ENCODE measurements around the gene MDN1.

The MDN1 gene

GRCh38 chr6:89670935-89671565, 148.5 kb downstream of the MDN1 start:
- no peak overlapping the region for H3K27ac ChIP-seq (ENCODE audit: low read length)

DNA sequence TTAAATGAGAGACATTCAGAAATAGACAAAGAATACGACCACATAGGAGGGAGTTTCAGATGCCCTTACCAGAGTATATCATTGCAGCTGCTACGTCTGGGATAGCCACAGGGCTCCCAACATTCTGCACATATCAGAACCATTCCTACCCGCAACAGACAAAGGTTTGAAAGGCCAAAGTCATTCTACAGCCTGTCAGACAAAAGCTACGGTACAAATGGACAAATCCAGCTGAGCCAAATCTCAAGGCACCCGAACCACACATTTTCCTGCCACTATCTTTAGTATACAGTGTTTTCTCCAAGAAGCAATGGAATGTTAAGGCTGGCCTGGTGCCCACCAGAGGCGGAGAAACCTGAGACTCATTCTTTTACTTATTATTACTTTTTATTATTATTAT, 150.6 kb downstream of the MDN1 start:
- H3K4me3 ChIP-seq (ENCODE audit: low read length): peak overlapping the region; percentile 2
- no peaks in the 10 kb centered on the region for H3K9me3 ChIP-seq (ENCODE audit: control insufficient read depth, low read depth, low read length)
- H3K9ac ChIP-seq (ENCODE audit: low read length): peak overlapping the region; percentile 2
- peaks cover 81% of the 10 kb centered on the region for H3K36me3 ChIP-seq (ENCODE audit: control insufficient read depth, low read depth, low read length)
- H3K27ac ChIP-seq (ENCODE audit: low read length): no peak overlapping the region
- peaks cover 23% of the 10 kb centered on the region for H3K4me1 ChIP-seq (ENCODE audit: control insufficient read depth, low read depth, low read length)
- no peaks in the 10 kb centered on the region for H3K27me3 ChIP-seq (ENCODE audit: control insufficient read depth, insufficient read depth, low read length)

More at GRCh38 chr6:89670935-89671565, 148.5 kb downstream of the MDN1 start:
- Histone ChIP-seq H3K27me3 (ENCODE audit: control insufficient read depth, insufficient read depth, low read length) (no peaks in the 10 kb centered on the region), H3K9me3 (ENCODE audit: control insufficient read depth, low read depth, low read length) (no peaks in the 10 kb centered on the region), H3K9ac (ENCODE audit: low read length) (no peak overlapping the region), H3K4me3 (ENCODE audit: low read length) (no peak overlapping the region), H3K4me1 (ENCODE audit: control insufficient read depth, low read depth, low read length) (peaks cover 23% of the 10 kb centered on the region), H3K36me3 (ENCODE audit: control insufficient read depth, low read depth, low read length) (peaks cover 82% of the 10 kb centered on the region)

DNA sequence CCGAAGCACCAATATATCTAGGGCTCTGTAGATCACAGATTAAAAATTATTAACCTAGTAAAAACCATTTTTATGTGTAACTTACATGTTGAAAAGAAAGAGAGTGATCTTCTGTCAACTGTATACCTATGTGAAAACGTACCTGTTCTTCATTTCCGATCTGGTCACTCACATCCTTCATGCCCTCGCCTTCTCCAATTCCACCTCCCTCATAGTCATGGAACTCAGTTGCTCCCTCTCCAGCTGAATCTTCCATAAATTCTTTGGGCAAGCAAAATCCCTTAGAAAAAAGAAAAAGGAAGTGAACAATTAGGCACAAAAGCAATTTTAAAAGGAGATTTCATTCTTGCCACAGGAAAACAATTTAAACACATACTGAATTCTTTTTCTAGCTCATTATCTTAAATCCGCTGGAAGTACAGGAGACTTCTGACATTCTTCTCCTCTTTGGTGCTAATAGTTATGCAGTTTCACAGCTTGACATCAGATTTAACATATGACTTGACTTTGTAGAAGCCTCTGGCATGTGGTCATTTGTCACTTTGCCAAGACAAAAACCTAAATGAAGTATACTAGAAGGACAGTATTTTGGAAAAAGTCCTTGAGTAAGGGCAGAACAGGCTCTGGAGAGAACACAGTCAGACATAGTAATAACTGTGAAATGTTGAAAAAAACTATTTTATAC, 151.6 kb downstream of the MDN1 start:
- peaks cover 23% of the 10 kb centered on the region for H3K4me1 ChIP-seq (ENCODE audit: control insufficient read depth, low read depth, low read length)
- H3K36me3 ChIP-seq (ENCODE audit: control insufficient read depth, low read depth, low read length): peaks cover 81% of the 10 kb centered on the region
- H3K9ac ChIP-seq (ENCODE audit: low read length): peak overlapping the region; percentile 2
- H3K9me3 ChIP-seq (ENCODE audit: control insufficient read depth, low read depth, low read length): no peaks in the 10 kb centered on the region
- H3K27me3 ChIP-seq (ENCODE audit: control insufficient read depth, insufficient read depth, low read length): no peaks in the 10 kb centered on the region
- peak overlapping the region; percentile 2 for H3K4me3 ChIP-seq (ENCODE audit: low read length)
- H3K27ac ChIP-seq (ENCODE audit: low read length): peak overlapping the region; percentile 33

GRCh38 chr6:89662659-89663223, 156.9 kb downstream of the MDN1 start:
- Histone ChIP-seq H3K27ac (ENCODE audit: low read length) (no peak overlapping the region), H3K36me3 (ENCODE audit: control insufficient read depth, low read depth, low read length) (peaks cover 89% of the 10 kb centered on the region), H3K4me3 (ENCODE audit: low read length) (no peak overlapping the region), H3K9ac (ENCODE audit: low read length) (no peak overlapping the region), H3K4me1 (ENCODE audit: control insufficient read depth, low read depth, low read length) (peaks cover 5% of the 10 kb centered on the region), H3K9me3 (ENCODE audit: control insufficient read depth, low read depth, low read length) (no peaks in the 10 kb centered on the region), H3K27me3 (ENCODE audit: control insufficient read depth, insufficient read depth, low read length) (no peaks in the 10 kb centered on the region)

GRCh38 chr6:89661559-89661958, 158.0 kb downstream of the MDN1 start:
- Histone ChIP-seq H3K27me3 (ENCODE audit: control insufficient read depth, insufficient read depth, low read length) (no peaks in the 10 kb centered on the region), H3K4me1 (ENCODE audit: control insufficient read depth, low read depth, low read length) (no peaks in the 10 kb centered on the region), H3K9ac (ENCODE audit: low read length) (no peak overlapping the region), H3K36me3 (ENCODE audit: control insufficient read depth, low read depth, low read length) (peaks cover 89% of the 10 kb centered on the region), H3K9me3 (ENCODE audit: control insufficient read depth, low read depth, low read length) (no peaks in the 10 kb centered on the region), H3K27ac (ENCODE audit: low read length) (no peak overlapping the region), H3K4me3 (ENCODE audit: low read length) (no peak overlapping the region)

DNA sequence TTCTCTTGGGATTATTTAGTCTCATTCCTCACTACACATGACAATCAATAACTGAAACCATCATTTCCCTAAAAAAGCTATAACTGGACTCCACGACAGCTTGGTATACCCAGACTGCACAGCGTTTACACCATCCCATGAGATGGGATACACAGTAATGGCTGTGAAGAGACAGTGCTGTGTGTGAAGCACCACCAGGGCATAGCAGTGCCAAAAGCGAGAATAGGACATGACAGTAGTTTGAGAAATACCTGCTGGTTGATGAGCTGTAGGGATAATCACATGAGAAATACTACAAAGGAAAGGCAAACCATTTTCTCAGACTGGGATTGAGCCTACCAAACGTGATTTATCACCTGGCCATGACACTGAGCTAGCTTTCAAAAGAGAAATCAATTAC, 158.6 kb downstream of the MDN1 start:
- Histone ChIP-seq H3K9ac (ENCODE audit: low read length) (no peak overlapping the region), H3K4me3 (ENCODE audit: low read length) (no peak overlapping the region), H3K9me3 (ENCODE audit: control insufficient read depth, low read depth, low read length) (no peaks in the 10 kb centered on the region), H3K4me1 (ENCODE audit: control insufficient read depth, low read depth, low read length) (no peaks in the 10 kb centered on the region), H3K27me3 (ENCODE audit: control insufficient read depth, insufficient read depth, low read length) (no peaks in the 10 kb centered on the region), H3K27ac (ENCODE audit: low read length) (no peak overlapping the region), H3K36me3 (ENCODE audit: control insufficient read depth, low read depth, low read length) (peaks cover 89% of the 10 kb centered on the region)

GRCh38 chr6:89657445-89658158, 162.0 kb downstream of the MDN1 start:
- Histone ChIP-seq H3K9me3 (ENCODE audit: control insufficient read depth, low read depth, low read length) (no peaks in the 10 kb centered on the region), H3K4me3 (ENCODE audit: low read length) (no peak overlapping the region), H3K27ac (ENCODE audit: low read length) (no peak overlapping the region), H3K9ac (ENCODE audit: low read length) (no peak overlapping the region), H3K27me3 (ENCODE audit: control insufficient read depth, insufficient read depth, low read length) (no peaks in the 10 kb centered on the region), H3K4me1 (ENCODE audit: control insufficient read depth, low read depth, low read length) (no peaks in the 10 kb centered on the region), H3K36me3 (ENCODE audit: control insufficient read depth, low read depth, low read length) (peaks cover 90% of the 10 kb centered on the region)

DNA sequence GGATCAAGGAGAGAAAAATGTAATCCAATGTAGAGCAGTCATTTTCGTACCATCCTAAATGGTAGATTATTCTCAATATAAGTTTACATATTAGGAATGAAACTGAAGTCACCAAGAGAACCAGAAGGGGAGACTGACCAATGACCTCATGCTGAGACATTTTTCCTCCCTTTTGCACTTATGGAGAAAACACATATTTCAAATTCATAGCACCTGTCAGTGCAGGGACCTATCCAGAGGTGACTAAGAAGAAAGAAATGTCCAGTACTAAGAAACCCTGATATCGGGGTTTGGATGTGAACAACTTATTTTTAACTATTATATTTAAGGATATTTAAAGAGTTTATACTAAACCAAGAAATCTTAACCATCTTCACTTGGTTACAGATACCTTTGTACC, 164.5 kb downstream of the MDN1 start:
- Histone ChIP-seq H3K36me3 (ENCODE audit: control insufficient read depth, low read depth, low read length) (peaks cover 90% of the 10 kb centered on the region), H3K9me3 (ENCODE audit: control insufficient read depth, low read depth, low read length) (no peaks in the 10 kb centered on the region), H3K27me3 (ENCODE audit: control insufficient read depth, insufficient read depth, low read length) (no peaks in the 10 kb centered on the region), H3K27ac (ENCODE audit: low read length) (no peak overlapping the region), H3K4me3 (ENCODE audit: low read length) (no peak overlapping the region), H3K4me1 (ENCODE audit: control insufficient read depth, low read depth, low read length) (no peaks in the 10 kb centered on the region), H3K9ac (ENCODE audit: low read length) (no peak overlapping the region)

DNA sequence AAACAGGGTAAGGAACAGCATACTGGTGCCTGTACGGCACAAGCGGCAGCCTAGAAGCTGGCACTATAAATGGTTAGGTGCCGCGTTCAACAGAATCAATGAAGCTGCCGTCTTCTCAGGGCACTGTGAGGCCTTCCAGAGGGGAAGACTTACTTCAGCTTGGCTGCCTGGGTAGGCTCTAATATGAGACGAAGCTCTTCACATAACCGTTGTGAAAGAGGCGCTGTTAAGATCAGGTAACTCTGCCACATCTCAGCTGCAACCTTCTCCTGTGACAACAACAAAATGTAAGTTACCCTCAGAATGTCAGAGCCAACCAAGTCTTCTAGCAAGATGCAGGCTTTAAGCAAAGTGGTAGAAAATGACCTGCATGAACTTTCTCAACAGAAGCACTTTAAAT, 169.0 kb downstream of the MDN1 start:
- Histone ChIP-seq H3K4me3 (ENCODE audit: low read length) (no peak overlapping the region), H3K27me3 (ENCODE audit: control insufficient read depth, insufficient read depth, low read length) (no peaks in the 10 kb centered on the region), H3K36me3 (ENCODE audit: control insufficient read depth, low read depth, low read length) (peaks cover 94% of the 10 kb centered on the region), H3K27ac (ENCODE audit: low read length) (no peak overlapping the region), H3K9me3 (ENCODE audit: control insufficient read depth, low read depth, low read length) (no peaks in the 10 kb centered on the region), H3K9ac (ENCODE audit: low read length) (no peak overlapping the region), H3K4me1 (ENCODE audit: control insufficient read depth, low read depth, low read length) (no peaks in the 10 kb centered on the region)

DNA sequence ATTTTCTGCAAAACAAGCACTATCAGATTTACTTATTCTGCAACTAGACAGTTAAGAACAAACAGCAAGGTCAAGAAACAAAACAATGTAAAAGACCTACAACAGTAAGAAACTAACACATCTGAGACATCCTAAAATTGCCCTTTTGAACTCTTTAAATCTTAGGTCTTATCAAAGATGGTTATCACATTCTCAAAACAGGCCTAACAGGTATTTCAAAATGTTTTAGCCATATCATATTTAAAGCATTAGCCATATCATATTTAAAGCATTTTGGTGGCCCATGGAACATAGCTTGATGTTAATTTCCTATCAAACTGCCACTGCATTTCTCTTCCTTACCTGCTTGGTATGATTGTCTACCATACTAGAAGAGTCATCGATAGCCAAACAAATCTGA, 169.9 kb downstream of the MDN1 start:
- no peak overlapping the region for H3K4me3 ChIP-seq (ENCODE audit: low read length)
- no peaks in the 10 kb centered on the region for H3K9me3 ChIP-seq (ENCODE audit: control insufficient read depth, low read depth, low read length)
- H3K9ac ChIP-seq (ENCODE audit: low read length): no peak overlapping the region
- no peaks in the 10 kb centered on the region for H3K27me3 ChIP-seq (ENCODE audit: control insufficient read depth, insufficient read depth, low read length)
- no peaks in the 10 kb centered on the region for H3K4me1 ChIP-seq (ENCODE audit: control insufficient read depth, low read depth, low read length)
- peaks cover 94% of the 10 kb centered on the region for H3K36me3 ChIP-seq (ENCODE audit: control insufficient read depth, low read depth, low read length)
- H3K27ac ChIP-seq (ENCODE audit: low read length): no peak overlapping the region

DNA sequence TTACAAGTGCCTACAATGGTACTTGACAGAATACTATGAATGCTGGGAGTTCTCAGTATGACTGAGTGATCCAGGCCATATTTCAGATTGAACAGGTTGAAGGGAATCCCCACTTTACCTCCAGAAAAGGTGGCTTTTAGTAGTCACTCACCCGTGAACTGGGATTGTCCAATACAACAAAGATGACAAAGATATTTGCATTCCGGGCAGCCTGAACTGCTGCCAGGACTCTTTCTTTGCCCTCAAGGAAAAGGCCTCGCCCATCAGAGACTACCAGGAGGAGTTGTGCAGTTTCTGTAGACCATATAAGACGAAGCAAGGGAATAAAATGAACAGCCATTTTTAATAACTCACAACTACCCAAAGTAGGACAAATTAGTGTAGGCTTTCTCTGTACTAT, 174.7 kb downstream of the MDN1 start:
- H3K36me3 ChIP-seq (ENCODE audit: control insufficient read depth, low read depth, low read length): peaks cover 77% of the 10 kb centered on the region
- H3K4me1 ChIP-seq (ENCODE audit: control insufficient read depth, low read depth, low read length): peaks cover under 1% of the 10 kb centered on the region
- no peak overlapping the region for H3K9ac ChIP-seq (ENCODE audit: low read length)
- no peak overlapping the region for H3K27ac ChIP-seq (ENCODE audit: low read length)
- H3K9me3 ChIP-seq (ENCODE audit: control insufficient read depth, low read depth, low read length): no peaks in the 10 kb centered on the region
- no peak overlapping the region for H3K4me3 ChIP-seq (ENCODE audit: low read length)
- no peaks in the 10 kb centered on the region for H3K27me3 ChIP-seq (ENCODE audit: control insufficient read depth, insufficient read depth, low read length)

Data from iPS-18a (cell line).